ENCODE data around the gene CACNB1.

CACNB1 gene

DNA sequence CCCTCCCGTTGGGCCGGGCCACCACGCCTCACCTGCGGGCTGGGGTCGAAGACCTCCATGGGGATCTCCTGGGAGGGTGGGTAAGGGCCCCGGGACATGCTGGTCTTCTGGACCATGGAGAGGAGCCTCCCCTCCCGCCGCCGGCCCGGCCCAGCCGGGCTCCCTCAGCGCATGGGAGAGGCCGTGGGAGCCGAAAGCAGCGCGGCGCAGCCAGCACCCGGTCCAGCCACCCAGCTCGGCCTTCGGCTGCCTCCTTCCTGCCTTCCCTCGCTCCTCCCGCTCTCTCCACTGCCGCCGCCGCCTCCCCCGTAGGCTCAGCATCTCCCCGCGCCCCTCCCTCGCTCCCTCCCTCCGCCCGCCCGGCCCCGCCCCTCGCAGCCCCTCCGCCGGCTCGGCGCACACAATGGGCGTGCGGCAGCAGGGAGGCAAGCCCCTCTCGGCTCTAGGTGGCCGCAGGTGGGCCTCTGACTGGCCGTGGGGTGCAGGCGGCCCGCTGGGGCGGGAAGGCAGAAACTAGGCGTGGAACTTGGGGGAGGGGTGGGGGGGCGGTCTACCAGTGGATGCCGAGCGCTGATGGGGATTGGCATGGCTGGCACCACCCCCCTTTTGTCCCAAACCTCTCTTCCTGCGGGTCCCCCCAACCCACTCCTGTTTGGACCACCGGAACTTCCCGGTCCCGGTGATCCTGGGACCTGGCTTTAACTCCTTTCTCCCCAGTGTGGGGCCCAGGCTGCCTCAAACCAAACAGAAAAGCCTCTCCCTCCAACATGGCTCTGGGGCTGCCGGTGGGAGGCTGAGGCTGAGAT, at the start of gene CACNB1:
Gene CACNB1, minus strand, starts transcription at position 290 of the 806 bp plus-strand sequence. Its CDS starts 174 bp downstream, at position 116.
- peak; percentile 83 for DNase-seq

DNA sequence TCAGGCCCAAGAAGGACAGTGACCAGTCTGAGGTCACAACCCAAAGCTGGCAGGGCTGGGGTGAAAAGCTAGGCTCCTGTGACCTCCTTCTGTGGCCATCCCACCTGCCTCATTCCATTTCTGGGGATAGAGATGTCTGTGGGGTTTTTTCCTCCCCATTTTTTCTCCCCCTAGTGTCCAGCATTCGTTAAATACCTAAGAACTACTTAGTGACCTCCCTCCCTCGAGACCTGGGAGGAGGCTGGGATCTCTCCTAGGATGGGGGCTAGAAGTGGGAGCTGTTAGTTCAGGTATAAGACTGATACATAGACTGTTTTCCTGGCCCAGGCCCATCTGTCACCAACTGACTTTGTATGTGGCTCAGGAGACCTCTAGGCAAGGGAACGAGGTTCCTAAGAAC, 48.8 kb upstream of the CACNB1 start:
- no peak for DNase-seq

DNA sequence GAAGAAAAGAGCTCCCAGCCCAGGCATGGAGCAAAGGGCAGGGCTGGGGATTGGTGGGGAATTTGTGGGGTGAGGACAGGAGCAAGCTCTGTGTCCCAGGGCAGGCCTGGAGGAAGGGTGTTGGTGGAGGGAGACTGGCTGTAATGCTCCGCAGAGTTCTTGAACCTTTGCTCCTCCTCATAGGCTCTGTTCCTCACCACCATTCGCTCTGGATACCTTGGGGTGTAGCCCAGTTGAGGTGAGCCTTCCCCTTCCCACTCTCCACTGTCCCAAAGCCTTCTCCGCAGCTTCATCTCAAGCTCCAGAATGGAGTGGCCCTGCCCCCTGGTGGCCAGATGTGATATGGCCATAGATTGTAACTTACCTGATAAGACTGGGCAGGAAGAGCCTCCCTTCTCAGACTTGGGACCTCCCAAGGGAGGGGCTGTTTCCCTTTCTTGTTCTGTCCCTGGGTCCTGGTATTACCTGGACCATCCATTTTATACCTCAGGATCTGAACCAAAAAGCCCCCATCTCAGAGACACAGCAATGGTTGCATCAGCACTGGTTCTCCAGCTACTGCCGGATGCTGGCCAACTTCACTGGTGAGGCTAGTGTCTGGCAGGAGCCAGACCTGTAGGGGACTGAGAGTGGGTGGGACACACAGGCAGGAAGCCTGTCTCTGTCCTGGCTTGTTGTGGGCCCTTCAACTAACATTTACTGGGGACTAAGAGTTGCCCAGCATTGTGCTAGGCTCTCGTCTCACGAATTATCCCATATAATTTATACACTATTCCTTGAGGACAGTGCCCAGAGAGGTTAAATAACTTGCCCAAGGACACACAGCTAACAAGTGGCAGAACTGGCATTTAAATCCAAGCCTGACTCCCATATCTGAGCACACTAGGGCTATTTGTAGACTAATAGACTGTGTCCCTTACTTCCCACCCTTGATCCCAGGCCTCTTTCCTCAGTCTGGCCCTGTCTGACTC, 47.4 kb upstream of the CACNB1 start:
- peak; percentile 84 for DNase-seq

DNA sequence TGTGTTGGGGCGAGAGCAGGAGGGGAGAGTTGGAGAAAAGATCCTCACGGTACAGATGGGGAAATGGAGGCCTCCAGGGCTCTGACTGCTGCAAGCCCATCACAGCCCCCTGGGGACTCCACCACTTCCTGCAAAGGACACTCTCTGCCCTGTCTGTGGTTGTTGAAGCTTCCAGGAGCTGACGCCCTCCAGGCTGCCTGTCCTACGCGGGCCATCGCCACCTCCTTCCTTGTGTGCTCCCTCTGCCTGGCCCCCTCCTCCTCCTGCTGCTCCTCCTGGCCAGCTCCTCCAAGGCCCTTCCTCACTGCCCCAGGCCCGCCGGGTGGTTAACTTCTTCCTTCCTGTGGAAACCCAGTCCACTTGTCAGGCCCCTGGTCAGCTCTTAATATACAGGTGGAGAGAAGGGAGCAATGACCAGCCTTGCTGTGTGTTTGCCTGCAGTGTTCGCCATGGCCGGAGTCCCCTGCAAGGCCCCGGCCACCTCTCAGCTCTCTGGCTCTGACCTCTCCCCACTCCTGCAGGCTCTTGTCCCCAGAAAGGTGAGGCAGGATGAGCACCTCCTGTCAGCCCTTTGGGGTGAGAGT, 46.6 kb upstream of the CACNB1 start:
- DNase-seq, result no peak

DNA sequence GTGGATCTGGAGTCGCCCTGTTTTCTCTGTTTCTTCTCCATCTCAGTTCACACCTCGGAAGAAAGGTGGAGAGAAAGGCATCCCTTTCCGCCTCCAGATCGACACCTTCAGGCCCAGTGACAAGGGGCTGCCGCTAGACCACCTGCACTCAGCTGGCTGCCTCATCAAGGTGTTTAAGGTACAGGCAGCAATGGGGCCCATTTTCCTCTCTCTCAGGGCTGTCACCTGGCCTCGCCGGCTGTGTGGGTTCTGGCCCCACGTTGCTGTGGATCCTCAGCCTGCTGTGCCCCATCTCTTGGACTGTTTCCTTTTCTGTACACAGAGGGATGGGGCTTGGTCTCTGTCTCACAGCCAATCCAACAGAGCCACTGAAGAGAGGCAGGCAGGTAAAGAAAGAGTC, 45.7 kb upstream of the CACNB1 start:
- no peak for DNase-seq

DNA sequence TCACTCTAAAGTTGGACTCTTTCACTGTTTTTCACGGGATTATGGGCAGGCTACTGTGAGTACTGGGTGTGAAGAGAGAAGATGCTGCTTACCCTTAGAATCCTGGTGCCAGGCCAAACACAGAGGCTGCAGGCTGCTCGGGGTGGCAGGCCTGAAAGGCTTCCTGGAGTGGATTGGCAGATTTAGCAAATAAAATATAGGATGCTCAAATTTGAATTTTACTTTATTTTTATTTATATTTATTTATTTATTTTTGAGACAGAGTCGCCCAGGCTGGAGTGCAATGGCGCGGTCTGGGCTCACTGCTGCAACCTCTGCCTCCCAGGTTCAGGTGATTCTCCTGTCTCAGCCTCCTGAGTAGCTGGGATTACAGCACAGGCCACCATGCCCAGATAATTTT, 43.2 kb upstream of the CACNB1 start:
- no peak for DNase-seq

DNA sequence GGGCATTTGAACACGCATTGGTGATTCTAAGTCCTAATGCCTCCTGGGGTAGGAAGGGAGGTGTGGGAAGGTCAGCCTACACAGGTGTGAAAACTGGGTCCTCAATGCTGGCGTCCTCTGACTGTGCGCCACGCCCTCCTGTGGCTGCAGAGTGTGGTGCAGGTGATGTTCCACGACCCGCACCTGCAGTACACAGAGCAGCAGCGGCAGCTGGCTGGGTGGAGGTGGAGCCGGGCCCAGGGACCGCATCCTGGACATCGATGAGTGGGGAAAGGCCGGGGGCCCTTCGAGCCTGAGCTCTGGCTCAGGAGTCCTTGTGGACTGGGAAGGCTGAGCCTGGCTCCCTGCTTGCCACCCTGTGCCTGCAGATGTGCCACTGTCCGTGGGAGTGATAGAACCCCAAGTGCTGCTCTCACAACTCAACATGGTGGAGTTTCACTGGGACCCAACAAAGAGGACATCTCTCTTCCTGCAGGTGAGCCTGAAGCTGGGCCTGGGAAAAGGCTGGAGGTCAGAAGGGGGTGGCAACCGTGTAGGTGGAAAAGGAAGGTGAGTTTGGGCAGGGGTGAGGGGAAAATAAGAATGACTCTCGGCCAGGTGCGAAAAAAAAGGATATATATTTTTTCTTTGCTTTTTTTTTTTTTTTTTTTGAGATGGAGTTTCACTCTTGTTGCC, 42.3 kb upstream of the CACNB1 start:
- DNase-seq, result peak; percentile 57

DNA sequence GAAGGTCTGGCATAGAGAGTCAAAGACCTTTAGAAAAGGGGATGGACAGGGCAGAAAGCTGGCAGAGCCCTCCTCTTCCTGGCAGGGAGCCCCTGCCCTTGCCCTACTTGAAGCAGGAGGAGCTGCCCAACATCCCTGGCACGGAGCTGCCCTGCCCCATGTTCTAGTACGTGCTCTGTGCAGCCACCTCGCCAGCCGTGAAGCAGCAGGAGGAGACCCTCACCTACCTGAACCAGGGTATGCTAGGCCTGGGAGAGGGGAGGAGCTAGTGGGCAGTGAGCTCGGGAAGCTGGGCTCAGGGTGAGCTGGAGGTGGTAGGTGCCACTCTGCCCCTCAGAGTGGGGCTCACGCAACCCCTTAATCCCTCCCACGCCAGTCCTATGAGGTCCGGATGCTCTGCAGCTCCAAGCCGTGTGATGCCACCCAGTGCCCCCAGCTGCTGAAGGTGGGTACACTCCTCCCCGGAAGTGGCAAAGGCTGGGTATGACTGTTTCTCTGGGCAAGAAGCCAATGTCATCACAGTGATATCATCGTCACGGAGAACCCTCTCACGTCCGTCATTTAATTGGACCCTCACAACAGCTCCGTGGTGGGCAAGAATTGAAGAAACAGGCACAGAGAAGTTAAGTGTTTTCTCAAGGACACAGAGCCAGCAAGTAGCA, 41.0 kb upstream of the CACNB1 start:
- DNase-seq, result peak; percentile 87

DNA sequence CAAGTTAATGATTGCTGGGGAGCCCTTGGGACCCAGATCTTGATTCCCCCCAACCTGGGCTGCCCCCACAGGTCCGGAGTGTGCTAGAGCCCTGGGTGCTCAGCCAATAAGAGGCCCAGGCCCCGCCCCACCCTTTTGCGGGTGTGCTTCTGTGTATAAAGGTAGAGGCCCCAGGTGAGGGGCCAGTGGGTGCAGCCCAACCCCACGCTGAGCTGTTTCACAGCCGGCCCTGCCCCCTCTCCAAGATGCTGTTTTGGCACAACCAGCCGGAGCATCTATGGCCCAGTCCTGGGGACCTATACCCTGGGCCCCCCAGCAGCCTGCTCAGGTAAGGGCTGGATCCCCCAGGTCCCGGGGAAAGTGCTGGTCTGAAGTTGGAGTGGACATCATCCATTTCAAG, 40.1 kb upstream of the CACNB1 start:
- DNase-seq, result no peak

DNA sequence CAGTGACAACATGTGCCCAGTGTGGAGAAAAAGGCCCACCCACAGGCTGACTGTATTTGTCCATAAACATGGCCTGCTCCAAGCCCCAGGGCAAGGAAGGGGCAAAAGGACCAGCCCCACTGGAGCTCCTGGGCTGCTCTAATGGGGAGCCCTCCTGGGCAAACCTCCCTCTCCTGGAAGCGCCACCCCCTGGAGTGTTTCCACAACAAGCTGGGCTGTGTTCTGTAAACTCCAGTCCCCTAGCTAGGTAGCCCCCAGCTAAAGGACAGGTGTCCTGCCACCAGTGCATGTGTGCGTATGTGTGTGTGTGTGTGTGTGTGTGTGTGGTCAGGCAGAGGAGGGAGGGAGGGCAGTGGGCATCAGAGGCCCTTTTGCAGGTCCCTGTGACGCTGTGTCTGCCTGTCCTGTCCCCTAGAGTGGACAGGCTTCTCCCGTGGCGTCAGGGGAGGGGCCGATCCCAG, 39.5 kb upstream of the CACNB1 start:
- DNase-seq, result peak; percentile 81

DNA sequence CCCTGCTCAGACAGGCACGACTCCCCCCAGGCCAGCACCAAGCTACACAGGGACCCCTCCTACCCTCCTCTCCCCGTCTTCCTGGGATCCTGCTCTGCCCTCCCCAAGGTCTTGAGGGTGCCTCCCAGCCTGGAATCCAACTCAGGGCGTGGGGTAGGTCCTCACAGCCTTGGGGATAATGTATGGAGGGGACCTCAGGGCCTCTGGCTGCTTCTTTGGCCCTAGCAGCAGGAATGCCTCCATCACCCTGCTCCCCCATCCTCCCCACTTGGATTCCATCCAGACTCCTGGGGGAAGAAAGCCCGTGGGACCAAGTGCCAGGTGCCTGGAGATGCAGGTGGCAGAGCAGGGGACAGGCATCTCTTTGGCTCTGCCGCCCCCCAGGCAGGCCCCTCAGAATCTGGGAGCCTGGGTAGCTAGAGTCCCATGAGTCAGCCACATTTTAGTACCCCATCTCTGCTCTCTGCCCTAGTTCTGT, 39.0 kb upstream of the CACNB1 start:
- peak; percentile 80 for DNase-seq

DNA sequence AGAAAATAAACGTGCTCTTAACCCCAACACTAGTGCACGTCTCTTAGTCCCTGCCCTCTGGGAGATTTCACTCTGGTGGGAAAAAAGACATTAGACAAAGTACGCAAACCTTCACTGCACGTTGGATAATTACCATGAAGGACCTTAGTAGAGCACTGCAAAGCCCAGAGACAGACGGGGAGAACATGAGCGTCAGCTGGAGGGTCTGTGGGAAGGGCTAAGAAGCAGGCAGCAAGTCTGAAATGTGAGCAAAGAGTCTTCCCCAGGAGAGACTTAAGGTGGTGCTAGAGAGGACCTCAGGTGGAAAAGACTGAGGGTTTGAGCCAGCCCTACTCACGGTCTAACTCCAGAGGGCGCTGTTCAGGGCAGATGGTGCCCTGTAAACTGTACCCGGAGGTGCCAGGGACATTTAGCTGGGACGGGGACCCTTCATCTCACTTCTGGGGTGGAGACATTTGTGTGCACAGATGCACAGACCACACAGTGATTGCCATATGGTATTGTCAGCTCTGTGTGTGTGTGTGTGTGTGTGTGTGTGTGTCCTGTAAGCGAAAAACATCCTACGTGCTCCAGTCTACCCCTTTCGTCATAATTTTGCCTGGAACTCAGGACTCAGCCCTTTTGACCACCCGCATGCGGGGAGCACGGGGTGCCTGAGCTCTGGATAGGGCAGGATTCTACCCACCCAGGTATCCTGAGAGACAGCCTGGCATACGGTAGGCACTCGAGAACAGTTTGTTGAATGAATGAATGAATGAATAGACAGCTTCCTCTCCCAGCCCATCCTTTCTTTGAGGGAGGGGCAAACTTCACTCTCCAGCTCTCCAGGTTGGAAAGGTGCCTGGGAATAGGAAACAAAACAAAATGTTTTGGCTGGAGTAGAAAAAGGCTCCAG, 38.3 kb upstream of the CACNB1 start:
- DNase-seq, result peak; percentile 76

DNA sequence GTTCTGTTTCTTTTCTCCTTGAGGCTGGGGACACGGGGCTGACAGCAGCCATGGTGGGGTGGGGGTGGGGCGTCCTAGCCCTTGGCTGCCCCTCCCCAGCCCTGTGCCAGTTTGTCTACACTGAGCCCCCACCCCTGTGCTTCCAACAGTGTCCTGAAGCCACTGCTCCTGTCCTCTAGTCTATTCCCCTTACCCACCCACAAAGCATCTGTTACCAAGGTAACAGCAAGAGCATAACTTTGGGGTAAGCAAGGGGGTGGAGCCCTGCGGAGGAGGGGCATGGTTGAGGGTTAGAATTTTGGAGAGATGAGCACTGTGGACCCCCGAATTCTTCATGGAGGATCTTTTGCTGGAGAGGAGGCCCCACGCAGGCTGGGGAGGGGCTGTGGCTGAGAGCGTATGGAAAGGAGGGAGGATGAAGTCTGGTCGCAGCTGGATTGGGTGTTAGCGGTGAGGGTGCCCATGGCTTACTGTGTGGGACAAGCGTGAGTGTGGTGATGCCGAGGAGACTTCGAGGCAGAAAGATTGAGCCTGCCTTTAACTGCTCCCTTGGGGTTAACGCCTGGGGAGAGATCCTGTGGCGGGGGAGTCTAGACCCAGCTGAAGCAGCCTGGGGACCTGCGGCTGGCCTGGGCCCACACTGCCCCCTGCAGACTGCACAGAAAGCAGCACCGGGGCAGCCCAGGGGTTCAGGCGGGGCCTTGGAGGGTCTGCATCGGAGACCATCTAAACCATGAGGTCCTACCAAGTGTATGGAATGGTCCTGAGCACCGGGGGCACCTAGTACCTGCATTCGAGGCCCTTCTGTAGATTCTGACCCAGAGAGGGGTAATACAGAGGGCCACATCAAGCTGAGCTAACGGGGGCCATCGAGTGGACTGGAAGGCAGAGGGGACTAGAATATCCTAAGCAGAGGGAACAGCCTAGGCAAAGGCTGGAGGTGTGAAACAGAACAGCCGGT, 34.4 kb upstream of the CACNB1 start:
- peak; percentile 39 for DNase-seq

DNA sequence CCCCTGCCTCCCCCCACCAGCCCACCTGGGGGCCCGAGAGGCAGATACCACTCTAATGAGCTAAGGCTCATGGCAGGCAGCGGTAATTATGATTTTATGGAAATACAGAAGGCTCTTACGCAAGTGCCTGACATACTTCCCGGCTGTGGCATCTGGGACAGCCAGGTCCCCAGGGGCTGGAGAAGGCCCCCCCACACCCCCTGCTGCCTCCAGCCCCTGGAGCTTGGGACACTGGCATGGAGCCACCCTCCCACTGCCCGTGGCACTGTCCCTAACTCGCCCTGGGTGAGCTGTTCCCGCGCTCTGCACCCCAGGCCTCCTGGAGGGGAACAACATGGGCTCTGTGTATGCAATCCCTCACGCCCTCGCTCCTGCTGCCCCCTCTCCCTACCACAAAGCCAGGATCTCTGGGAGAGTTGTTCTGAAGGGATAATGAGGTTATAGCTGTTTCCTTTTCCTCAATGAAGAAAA, 33.7 kb upstream of the CACNB1 start:
- no peak for DNase-seq

DNA sequence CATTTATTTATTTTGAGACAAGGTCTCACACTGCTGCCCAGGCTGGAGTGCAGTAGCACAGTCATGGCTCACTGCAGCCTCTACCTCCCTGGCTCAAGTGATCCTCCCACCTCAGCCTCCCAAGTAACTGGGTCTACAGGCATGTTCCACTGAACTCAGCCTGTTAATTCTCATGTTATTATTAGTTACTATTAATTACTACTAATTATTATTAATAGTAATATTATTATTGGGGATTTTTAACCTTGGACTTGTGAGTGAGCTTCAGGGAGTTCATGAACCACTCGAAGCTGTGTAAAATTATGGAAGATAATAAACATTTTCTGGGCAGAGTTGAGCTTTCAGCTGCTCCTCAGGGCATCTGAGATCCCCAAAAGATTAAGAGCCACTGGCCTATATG, 32.9 kb upstream of the CACNB1 start:
- DNase-seq, result no peak

DNA sequence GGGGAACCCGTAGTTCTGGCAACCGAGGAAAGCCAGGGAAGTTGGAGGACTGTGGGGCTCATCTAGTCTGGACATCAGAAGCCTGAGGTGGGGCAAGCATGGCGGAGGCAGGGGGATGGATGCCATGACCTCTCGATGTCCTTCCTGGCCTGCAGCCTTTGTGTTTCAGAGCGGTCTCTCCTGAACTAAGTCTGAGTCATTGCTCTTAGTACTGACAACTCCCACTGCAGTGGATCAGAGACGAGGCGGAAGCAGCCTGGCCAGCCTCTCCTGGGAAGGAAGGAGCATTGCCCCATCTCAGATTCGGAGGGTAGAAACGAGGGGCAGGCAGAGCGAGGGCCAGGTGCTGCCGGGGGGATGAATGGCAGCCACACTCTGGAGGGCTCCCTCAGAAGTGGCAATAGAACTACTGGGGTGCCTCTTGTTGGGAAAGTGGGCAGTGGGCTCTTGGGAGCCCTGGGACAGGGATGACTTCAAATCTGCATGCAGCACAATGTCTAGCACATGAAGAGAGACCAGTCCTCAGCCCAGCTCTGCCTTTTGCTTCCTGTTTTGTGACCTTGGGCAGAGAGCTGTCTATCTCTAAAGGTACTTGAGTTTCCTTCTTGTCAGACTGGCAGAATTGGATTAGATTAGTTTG, 31.9 kb upstream of the CACNB1 start:
- no peak for DNase-seq

DNA sequence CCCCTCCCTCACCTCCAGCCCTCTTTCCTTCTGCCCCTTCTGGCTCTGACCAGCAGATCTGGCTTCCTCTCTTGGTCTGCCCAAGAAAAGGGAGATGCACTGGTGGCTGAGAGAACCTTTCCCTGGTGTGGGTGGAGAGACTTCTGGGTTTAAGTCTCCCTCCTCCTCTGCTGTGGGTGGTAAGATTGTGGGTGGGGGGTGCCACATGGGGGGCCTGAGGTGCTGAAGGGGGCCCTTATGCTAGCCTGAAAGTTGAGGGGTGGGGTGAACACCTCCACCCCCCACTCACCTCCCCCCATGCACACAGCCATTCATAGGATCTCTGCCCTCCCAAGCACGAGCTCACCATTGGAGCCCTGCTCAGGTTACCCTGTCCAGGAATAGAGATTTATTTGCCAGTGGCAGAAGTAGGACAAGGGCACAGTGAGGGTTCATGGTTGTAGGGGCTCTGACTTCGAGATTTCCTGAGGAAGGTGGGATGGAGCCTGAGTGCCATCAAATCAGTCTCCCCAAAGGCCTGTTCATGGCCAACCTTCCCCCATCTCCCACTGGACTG, 30.0 kb upstream of the CACNB1 start:
- no peak for DNase-seq

DNA sequence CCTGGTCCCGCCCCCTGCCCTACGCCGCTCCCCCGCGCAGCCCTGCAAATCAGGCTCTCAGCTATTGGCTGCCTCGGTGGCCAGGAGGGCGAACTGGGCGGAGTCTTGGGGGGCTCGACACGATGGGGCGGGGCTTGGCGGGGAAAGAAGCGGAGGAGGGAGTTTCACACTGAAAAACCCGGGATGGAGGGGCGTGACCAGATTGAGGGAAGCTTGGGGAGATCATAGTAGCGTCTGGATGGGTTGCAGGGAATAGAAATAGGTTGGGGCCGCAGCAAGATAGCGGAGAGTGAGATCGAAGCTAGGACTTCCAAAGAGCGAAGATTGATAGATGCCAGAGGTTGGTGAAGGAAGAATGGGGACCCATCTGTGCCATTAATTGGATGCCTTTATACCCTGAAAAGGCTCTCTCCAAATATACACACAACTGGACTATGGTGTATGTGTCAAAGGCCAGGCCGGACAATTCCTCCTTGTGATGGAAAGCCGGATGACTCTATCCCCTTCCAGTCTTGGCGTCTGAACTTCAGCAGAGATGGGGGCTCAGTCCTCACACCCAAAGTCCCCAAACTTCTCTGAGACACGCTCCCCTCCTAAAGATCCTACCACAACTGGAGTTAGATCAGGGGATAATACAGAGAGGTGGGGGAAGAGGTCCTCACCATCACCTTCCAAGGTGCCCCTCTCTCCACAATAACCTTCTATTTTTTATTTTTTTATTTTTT, 28.7 kb upstream of the CACNB1 start:
- peak; percentile 81 for DNase-seq

Measured in NCI-H345 (cell line).